ENCODE measurements around the gene TTI1. TPM values are rescaled to one million over a fixed set of nuclear protein-coding genes. Genes with fewer than 3 reads are reported as not detected.

The TTI1 gene
- total and polyA plus RNA-seq, 9 of the 15 experiments (the other 6 are each of a cell fraction or from before 2014, with no cell fraction given): 9.8 to 55.1 (median 39.4) TPM

- TF ChIP-seq, protein P1, sequence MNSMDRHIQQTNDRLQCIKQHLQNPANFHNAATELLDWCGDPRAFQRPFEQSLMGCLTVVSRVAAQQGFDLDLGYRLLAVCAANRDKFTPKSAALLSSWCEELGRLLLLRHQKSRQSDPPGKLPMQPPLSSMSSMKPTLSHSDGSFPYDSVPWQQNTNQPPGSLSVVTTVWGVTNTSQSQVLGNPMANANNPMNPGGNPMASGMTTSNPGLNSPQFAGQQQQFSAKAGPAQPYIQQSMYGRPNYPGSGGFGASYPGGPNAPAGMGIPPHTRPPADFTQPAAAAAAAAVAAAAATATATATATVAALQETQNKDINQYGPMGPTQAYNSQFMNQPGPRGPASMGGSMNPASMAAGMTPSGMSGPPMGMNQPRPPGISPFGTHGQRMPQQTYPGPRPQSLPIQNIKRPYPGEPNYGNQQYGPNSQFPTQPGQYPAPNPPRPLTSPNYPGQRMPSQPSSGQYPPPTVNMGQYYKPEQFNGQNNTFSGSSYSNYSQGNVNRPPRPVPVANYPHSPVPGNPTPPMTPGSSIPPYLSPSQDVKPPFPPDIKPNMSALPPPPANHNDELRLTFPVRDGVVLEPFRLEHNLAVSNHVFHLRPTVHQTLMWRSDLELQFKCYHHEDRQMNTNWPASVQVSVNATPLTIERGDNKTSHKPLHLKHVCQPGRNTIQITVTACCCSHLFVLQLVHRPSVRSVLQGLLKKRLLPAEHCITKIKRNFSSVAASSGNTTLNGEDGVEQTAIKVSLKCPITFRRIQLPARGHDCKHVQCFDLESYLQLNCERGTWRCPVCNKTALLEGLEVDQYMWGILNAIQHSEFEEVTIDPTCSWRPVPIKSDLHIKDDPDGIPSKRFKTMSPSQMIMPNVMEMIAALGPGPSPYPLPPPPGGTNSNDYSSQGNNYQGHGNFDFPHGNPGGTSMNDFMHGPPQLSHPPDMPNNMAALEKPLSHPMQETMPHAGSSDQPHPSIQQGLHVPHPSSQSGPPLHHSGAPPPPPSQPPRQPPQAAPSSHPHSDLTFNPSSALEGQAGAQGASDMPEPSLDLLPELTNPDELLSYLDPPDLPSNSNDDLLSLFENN (IDR thresholded peaks at IDR 0.05; ENCODE audit: low read depth in 2 of 2, low read length in 2 of 2): no peak
- TF ChIP-seq SRF (CRISPR knock-in tag; IDR thresholded peaks at IDR 0.05) (no peak), ZBTB17 (CRISPR knock-in tag; IDR thresholded peaks at IDR 0.05) (no peak)
- TF ChIP-seq, protein P2, sequence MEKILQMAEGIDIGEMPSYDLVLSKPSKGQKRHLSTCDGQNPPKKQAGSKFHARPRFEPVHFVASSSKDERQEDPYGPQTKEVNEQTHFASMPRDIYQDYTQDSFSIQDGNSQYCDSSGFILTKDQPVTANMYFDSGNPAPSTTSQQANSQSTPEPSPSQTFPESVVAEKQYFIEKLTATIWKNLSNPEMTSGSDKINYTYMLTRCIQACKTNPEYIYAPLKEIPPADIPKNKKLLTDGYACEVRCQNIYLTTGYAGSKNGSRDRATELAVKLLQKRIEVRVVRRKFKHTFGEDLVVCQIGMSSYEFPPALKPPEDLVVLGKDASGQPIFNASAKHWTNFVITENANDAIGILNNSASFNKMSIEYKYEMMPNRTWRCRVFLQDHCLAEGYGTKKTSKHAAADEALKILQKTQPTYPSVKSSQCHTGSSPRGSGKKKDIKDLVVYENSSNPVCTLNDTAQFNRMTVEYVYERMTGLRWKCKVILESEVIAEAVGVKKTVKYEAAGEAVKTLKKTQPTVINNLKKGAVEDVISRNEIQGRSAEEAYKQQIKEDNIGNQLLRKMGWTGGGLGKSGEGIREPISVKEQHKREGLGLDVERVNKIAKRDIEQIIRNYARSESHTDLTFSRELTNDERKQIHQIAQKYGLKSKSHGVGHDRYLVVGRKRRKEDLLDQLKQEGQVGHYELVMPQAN (IDR thresholded peaks at IDR 0.05; ENCODE audit: borderline replicate concordance): no peak
- TF ChIP-seq, protein P3, sequence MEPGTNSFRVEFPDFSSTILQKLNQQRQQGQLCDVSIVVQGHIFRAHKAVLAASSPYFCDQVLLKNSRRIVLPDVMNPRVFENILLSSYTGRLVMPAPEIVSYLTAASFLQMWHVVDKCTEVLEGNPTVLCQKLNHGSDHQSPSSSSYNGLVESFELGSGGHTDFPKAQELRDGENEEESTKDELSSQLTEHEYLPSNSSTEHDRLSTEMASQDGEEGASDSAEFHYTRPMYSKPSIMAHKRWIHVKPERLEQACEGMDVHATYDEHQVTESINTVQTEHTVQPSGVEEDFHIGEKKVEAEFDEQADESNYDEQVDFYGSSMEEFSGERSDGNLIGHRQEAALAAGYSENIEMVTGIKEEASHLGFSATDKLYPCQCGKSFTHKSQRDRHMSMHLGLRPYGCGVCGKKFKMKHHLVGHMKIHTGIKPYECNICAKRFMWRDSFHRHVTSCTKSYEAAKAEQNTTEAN (CRISPR knock-in tag; IDR thresholded peaks at IDR 0.05): no peak
- TF ChIP-seq, protein P4, sequence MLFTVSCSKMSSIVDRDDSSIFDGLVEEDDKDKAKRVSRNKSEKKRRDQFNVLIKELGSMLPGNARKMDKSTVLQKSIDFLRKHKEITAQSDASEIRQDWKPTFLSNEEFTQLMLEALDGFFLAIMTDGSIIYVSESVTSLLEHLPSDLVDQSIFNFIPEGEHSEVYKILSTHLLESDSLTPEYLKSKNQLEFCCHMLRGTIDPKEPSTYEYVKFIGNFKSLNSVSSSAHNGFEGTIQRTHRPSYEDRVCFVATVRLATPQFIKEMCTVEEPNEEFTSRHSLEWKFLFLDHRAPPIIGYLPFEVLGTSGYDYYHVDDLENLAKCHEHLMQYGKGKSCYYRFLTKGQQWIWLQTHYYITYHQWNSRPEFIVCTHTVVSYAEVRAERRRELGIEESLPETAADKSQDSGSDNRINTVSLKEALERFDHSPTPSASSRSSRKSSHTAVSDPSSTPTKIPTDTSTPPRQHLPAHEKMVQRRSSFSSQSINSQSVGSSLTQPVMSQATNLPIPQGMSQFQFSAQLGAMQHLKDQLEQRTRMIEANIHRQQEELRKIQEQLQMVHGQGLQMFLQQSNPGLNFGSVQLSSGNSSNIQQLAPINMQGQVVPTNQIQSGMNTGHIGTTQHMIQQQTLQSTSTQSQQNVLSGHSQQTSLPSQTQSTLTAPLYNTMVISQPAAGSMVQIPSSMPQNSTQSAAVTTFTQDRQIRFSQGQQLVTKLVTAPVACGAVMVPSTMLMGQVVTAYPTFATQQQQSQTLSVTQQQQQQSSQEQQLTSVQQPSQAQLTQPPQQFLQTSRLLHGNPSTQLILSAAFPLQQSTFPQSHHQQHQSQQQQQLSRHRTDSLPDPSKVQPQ (CRISPR knock-in tag; IDR thresholded peaks at IDR 0.05; ENCODE audit: borderline replicate concordance): no peak
- Histone ChIP-seq H3K79me2 (ENCODE audit: control insufficient read depth, insufficient read depth, low read length) (no peaks in the 10 kb centered on the region), H3K4me1 (replicated peaks in 1 of 2; ENCODE audit: control insufficient read depth in 2 of 2, insufficient read depth in 2 of 2, low read length in 2 of 2) (peaks cover 6 to 11% of the 10 kb centered on the region in 2 experiments; a peak in 3 of 5 replicates), H3K4me2 (ENCODE audit: insufficient read depth, low read length) (no peak overlapping the region), H3K27ac (ENCODE audit: extremely low read depth, low read depth, low read length) (no peak overlapping the region), H3K9me3 (replicated peaks; ENCODE audit: control insufficient read depth, insufficient read depth, low read depth, low read length) (no peaks in the 10 kb centered on the region), H3K9me1 (ENCODE audit: control insufficient read depth, insufficient read depth, low read length) (no peaks in the 10 kb centered on the region), H3K9ac (ENCODE audit: insufficient read depth in 1 of 2, low read depth in 2 of 2, low read length in 2 of 2) (no peak overlapping the region), H2AFZ (ENCODE audit: low read depth, low read length) (no peak overlapping the region), H4K20me1 (replicated peaks; ENCODE audit: control insufficient read depth, insufficient read depth, low read length) (no peaks in the 10 kb centered on the region), H3K36me3 (ENCODE audit: control insufficient read depth, insufficient read depth, low read length) (no peaks in the 10 kb centered on the region), H3K4me3 (no peak overlapping the region), H3K27me3 (ENCODE audit: control insufficient read depth in 2 of 2, insufficient read depth in 2 of 2, low read length in 2 of 2) (no peaks in the 10 kb centered on the region; a peak in 1 of 5 replicates)
- ChIA-PET POLR2A (interaction anchor here (0.8 kb wide), 1 partner anchor 347 kb away, joined by 5 read pairs; no protein-coding TSS in a partner anchor), CTCF (ENCODE audit: low intra/inter-chr PET ratio) (no interaction called here)
- 29% methylated on average over 6 of the region's 6 CpGs for WGBS (ENCODE audit: insufficient coverage, low coverage, missing lambda C conversion rate)
- in situ Hi-C loops (cut with MboI) (no loop called here), intact Hi-C loops (cut with micrococcal nuclease) (no loop called here)
- no peak for DNase-seq (ENCODE audit: extremely low read depth in 1 of 4, low spot score in 3 of 4)
- FAIRE-seq: no peak
- no peak for ATAC-seq
- no TSS peak for BruUV-seq (replicated peaks)
Measured at GRCh38 chr20:37968841-37969401, 64.3 kb downstream of the TTI1 start.
